Muscle of leg (tissue), 16 donors: ENCODE measurements around the gene TRABD2A. TPM values are rescaled to one million over a fixed set of nuclear protein-coding genes. Genes with fewer than 3 reads are reported as not detected.

ENCODE experiments used
- DNase-seq: peaks from one replicate; pipeline ENCODE4 v3.0.0; 2013
- H3K27ac ChIP-seq: one replicate; pipeline ENCODE4 v1.5.1; 2013; ENCODE audit warnings: mild to moderate bottlenecking, low read length, control low read depth
- H3K27me3 ChIP-seq: one replicate; pipeline ENCODE4 v1.6.1; 2013; ENCODE audit warnings: low read length; ENCODE audit not compliant: control insufficient read depth, insufficient read depth
- H3K36me3 ChIP-seq: one replicate; pipeline ENCODE4 v1.6.1; 2013; ENCODE audit warnings: low read length; ENCODE audit not compliant: control insufficient read depth, insufficient read depth
- H3K4me1 ChIP-seq: one replicate; pipeline ENCODE4 v1.6.1; 2013; ENCODE audit warnings: low read length; ENCODE audit not compliant: control insufficient read depth, insufficient read depth
- H3K4me3 ChIP-seq: one replicate; pipeline ENCODE4 v1.5.1; 2013; ENCODE audit warnings: low read length, control low read depth
- H3K9me3 ChIP-seq: replicated peaks from 2 replicates; pipeline ENCODE4 v1.6.1; 2013; ENCODE audit warnings: low read depth, low read length; ENCODE audit not compliant: control insufficient read depth
- WGBS: methylation state at CpG from one replicate; pipeline ENCODE4 v1.1.5; 2013; ENCODE audit warnings: missing lambda C conversion rate; ENCODE audit not compliant: insufficient coverage; 5-methylcytosine and 5-hydroxymethylcytosine counted together
- long read RNA-seq, 11 donors: transcript quantifications; one replicate each; lab custom pipeline, GENCODE V29; 2026
- polyA plus RNA-seq, 8 donors: library from polyadenylated mRNA; unstranded; fragments of 120-200 nt; gene quantifications; one replicate each; pipeline versions ENCODE4 v1.2.1 to v1.2.3, GENCODE V29; 2013; ENCODE audit warnings: inconsistent platforms in 1 of 8, low replicate concordance in 1 of 8; ENCODE audit not compliant: insufficient read length in 8 of 8, insufficient read depth in 1 of 8
- total RNA-seq: library from RNA; stranded (reverse); fragments of 120-200 nt; gene quantifications from one replicate; pipeline ENCODE4 v1.2.4, GENCODE V29; 2013

TRABD2A gene, protein sequence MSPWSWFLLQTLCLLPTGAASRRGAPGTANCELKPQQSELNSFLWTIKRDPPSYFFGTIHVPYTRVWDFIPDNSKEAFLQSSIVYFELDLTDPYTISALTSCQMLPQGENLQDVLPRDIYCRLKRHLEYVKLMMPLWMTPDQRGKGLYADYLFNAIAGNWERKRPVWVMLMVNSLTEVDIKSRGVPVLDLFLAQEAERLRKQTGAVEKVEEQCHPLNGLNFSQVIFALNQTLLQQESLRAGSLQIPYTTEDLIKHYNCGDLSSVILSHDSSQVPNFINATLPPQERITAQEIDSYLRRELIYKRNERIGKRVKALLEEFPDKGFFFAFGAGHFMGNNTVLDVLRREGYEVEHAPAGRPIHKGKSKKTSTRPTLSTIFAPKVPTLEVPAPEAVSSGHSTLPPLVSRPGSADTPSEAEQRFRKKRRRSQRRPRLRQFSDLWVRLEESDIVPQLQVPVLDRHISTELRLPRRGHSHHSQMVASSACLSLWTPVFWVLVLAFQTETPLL
- total RNA-seq (0.22 TPM), polyA plus RNA-seq (1 to 10 TPM in 1 of 8 donors, under 1 TPM in 7; 0.07 to 1.3 (median 0.23) TPM)
- long read RNA-seq, donor 1, partial matches to known transcripts = 1,166 of 1,188 reads
- long read RNA-seq, donor 1, other reads (novel, unspliced or antisense) = 22 of 1,188 reads
- long read RNA-seq, donor 2 = 0 reads
- long read RNA-seq, donor 3, partial matches to known transcripts = 1,659 of 1,690 reads
- long read RNA-seq, donor 3, other reads (novel, unspliced or antisense) = 31 of 1,690 reads
- long read RNA-seq, donor 4, partial matches to known transcripts = 285 of 1,995 reads
- long read RNA-seq, donor 4, other reads (novel, unspliced or antisense) = 1,710 of 1,995 reads
- long read RNA-seq, donor 5, partial matches to known transcripts = 4,985 of 5,271 reads
- long read RNA-seq, donor 5, other reads (novel, unspliced or antisense) = 286 of 5,271 reads
- long read RNA-seq, donor 6, partial matches to known transcripts = 3,703 of 3,778 reads
- long read RNA-seq, donor 6, other reads (novel, unspliced or antisense) = 75 of 3,778 reads
- long read RNA-seq, donor 7, partial matches to known transcripts = 3,553 of 3,629 reads
- long read RNA-seq, donor 7, other reads (novel, unspliced or antisense) = 76 of 3,629 reads
- long read RNA-seq, donor 8, partial matches to known transcripts = 2,909 of 2,951 reads
- long read RNA-seq, donor 8, other reads (novel, unspliced or antisense) = 42 of 2,951 reads
- long read RNA-seq, donor 9, partial matches to known transcripts = 2,609 of 2,705 reads
- long read RNA-seq, donor 9, other reads (novel, unspliced or antisense) = 96 of 2,705 reads
- long read RNA-seq, donor 10, partial matches to known transcripts = 4,288 of 4,371 reads
- long read RNA-seq, donor 10, other reads (novel, unspliced or antisense) = 83 of 4,371 reads
- long read RNA-seq, donor 11, partial matches to known transcripts = 2,571 of 2,614 reads
- long read RNA-seq, donor 11, other reads (novel, unspliced or antisense) = 43 of 2,614 reads

- no peak within 1 kb of the TSS for H3K27ac ChIP-seq
- H3K9me3 ChIP-seq = no peaks in the 10 kb centered on the region
- H3K4me1 ChIP-seq = peaks cover 26% of the 10 kb centered on the region
- H3K27me3 ChIP-seq = peaks cover 62% of the 10 kb centered on the region
- H3K4me3 ChIP-seq = peak within 1 kb of the TSS; percentile 37
- under 1% methylated on average over 57 of the region's 77 CpGs for WGBS
- DNase-seq = no peak
- H3K36me3 ChIP-seq = no peaks in the 10 kb centered on the region
Measured at GRCh38 chr2:84880645-84881521, at the start of gene TRABD2A. TSS of gene TRABD2A (minus strand) at chr2:84881084. CDS start at chr2:84881039, 45 bp downstream.

- Histone ChIP-seq H3K36me3 (no peaks in the 10 kb centered on the region), H3K9me3 (no peaks in the 10 kb centered on the region), H3K4me1 (peaks cover 15% of the 10 kb centered on the region), H3K27me3 (peaks cover 5% of the 10 kb centered on the region), H3K27ac (no peak overlapping the region), H3K4me3 (no peak overlapping the region)
- no peak for DNase-seq
- WGBS = no CpG with 5 or more reads among the region's 3 CpGs
Measured at GRCh38 chr2:84927275-84927627, 46.4 kb upstream of the TRABD2A start.

- under 1% methylated on average over 26 of the region's 34 CpGs for WGBS
- H3K27me3 ChIP-seq = peaks cover 5% of the 10 kb centered on the region
- peak; percentile 91 for DNase-seq
- peak overlapping the region; percentile 3 for H3K4me3 ChIP-seq
- H3K4me1 ChIP-seq = peaks cover 15% of the 10 kb centered on the region
- no peak overlapping the region for H3K27ac ChIP-seq
- no peaks in the 10 kb centered on the region for H3K9me3 ChIP-seq
- H3K36me3 ChIP-seq = no peaks in the 10 kb centered on the region
Measured at GRCh38 chr2:84925724-84926376, 45.0 kb upstream of the TRABD2A start.

DNA sequence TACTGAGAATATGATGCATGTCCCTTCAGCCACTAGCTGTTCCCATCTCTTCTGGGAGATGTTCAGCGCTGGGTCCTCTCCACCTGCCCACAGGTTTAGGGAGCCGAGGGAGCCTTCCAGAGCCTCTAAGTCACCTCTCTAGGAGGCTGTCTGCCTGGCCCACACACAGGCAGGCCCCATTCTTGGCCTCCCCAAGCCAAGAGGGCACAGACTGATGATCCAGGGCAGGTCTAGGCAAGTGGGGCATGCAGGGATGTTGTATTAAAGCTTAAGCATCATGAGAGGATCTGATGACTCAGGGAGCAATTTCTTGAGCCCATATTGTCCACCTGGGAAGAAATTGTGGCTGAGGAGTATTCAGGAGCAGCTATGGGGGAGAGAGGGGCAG lies 44.4 kb upstream of the TRABD2A start:
- DNase-seq = no peak
- no peak overlapping the region for H3K4me3 ChIP-seq
- 100% methylated on average over 1 of the region's 2 CpGs for WGBS
- H3K27me3 ChIP-seq = peaks cover 5% of the 10 kb centered on the region
- H3K9me3 ChIP-seq = no peaks in the 10 kb centered on the region
- peaks cover 17% of the 10 kb centered on the region for H3K4me1 ChIP-seq
- no peak overlapping the region for H3K27ac ChIP-seq
- H3K36me3 ChIP-seq = no peaks in the 10 kb centered on the region

GRCh38 chr2:84924173-84925106 lies 43.6 kb upstream of the TRABD2A start:
- no peaks in the 10 kb centered on the region for H3K36me3 ChIP-seq
- no peaks in the 10 kb centered on the region for H3K9me3 ChIP-seq
- peaks cover 5% of the 10 kb centered on the region for H3K27me3 ChIP-seq
- DNase-seq = peak; percentile 61
- WGBS = 43% methylated on average over 5 of the region's 9 CpGs
- peak overlapping the region; percentile 81 for H3K27ac ChIP-seq
- H3K4me3 ChIP-seq = no peak overlapping the region
- peaks cover 20% of the 10 kb centered on the region for H3K4me1 ChIP-seq

DNA sequence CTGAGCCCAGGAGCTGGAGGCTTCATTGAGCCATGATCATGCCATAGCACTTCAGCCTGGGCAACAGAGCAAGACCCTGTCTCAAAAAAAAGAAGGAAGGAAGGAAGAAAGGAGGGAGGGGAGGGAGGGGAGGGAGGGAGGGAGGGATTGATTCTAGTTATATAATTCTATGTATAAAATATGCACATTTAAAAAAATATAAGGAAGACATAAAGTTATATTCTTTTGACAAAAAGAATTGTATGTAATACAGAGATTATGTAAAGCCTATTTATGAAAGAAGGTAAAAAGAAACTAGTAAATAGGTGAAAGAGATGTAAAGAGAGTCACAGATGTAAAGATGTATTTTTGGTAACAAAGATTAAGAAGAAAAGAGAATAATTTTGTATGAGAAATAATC lies 42.1 kb upstream of the TRABD2A start:
- no peak for DNase-seq
- no peak overlapping the region for H3K27ac ChIP-seq
- H3K9me3 ChIP-seq = no peaks in the 10 kb centered on the region
- H3K36me3 ChIP-seq = no peaks in the 10 kb centered on the region
- peaks cover 20% of the 10 kb centered on the region for H3K4me1 ChIP-seq
- H3K27me3 ChIP-seq = peaks cover 5% of the 10 kb centered on the region
- no peak overlapping the region for H3K4me3 ChIP-seq

DNA sequence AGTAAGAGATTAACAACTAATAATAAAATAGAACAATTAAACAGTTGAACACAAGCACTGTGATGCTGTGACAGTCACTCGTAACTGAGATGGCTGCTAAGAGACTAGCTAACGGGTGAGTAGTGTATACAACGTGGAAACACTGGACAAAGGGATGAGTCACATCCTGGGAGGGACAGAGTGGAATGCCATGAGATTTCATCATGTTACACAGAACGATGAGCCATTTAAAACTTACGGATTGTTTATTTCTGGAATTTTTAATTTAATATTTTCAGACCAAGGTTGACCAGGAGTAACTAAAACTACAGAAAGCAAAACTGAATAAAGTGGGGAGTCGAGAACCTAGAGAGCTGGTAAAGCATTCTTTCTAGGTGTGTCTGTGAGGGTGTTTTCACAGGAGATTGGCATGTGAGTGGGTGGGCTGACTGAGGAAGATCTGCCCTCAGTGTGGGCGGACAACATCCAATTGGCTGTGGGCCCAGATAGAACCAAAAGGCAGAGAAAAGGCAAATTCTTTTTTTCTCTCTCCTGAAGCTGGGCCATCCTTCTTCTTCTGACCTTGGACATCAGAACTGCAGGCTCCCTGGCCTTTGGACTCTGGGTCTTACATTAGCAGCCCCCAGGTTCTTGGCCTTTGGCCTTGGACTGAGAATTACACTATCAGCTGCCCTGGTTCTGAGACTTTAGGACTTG lies 39.1 kb upstream of the TRABD2A start:
- DNase-seq = peak; percentile 85
- H3K4me3 ChIP-seq = no peak overlapping the region

GRCh38 chr2:84918430-84918829 lies 37.5 kb upstream of the TRABD2A start:
- no peaks in the 10 kb centered on the region for H3K27me3 ChIP-seq
- peaks cover 4% of the 10 kb centered on the region for H3K4me1 ChIP-seq
- H3K27ac ChIP-seq = no peak overlapping the region
- no peak for DNase-seq
- WGBS = no CpG with 5 or more reads among the region's 2 CpGs
- H3K4me3 ChIP-seq = no peak overlapping the region
- no peaks in the 10 kb centered on the region for H3K36me3 ChIP-seq
- no peaks in the 10 kb centered on the region for H3K9me3 ChIP-seq

More for the DNA sequence above, 39.1 kb upstream of the TRABD2A start:
- H3K36me3 ChIP-seq = no peaks in the 10 kb centered on the region
- no peaks in the 10 kb centered on the region for H3K27me3 ChIP-seq
- peaks cover 4% of the 10 kb centered on the region for H3K4me1 ChIP-seq
- no peaks in the 10 kb centered on the region for H3K9me3 ChIP-seq
- peak overlapping the region; percentile 77 for H3K27ac ChIP-seq
- 43% methylated on average over 4 of the region's 7 CpGs for WGBS
